CD4-positive, alpha-beta T cell treated with Interferon gamma for 1 hour (primary cell): Measurements from ENCODE around the gene RFTN1.

Source experiments
- DNase-seq: peaks from one replicate; pipeline ENCODE4 v3.0.0-alpha.2; 2020

The RFTN1 gene

DNA sequence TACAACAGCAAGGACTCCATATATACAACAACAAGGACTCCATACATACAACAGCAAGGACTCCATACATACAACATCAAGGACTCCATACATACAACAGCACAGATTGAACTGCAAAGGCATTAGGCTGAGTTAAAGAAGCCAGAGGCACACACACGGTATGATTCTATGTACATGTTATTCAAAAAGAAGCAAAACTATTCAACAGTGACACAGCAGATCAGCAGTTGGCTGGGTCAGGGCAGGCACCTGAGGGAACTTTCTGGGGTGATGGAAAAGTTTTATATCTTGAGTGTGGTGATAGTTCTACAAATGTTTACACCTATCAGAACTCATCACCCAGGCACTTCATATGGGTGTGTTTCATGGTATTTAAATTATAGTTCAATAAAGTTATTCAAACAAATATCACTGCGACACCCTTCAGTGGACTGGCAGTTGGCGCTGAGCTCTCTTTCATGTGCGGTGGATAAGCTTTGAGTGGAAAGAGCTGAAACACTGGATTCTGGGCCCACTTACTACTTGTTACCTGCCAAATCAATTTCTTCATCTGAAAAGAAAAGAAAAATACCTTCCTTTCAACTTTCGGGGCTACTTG, 28.0 kb downstream of the RFTN1 start:
- DNase-seq: no peak

DNA sequence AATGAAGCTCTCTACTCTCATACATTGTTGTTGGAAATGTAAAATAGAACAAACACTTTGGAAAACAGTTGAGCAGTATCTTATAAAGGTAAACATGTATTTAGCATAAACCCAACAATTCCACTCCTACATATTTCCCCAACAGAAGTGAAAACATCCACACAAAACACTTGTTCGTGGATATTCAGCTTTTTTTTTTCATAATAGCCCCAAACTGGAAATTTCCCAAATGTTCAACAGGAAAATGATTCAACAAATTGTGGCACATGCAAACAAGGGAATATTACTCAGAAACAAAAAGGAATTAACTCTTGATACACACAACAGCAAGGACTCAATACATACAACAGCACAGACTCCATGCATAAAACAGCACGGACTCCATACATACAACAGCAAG, 28.5 kb downstream of the RFTN1 start:
- DNase-seq: no peak

DNA sequence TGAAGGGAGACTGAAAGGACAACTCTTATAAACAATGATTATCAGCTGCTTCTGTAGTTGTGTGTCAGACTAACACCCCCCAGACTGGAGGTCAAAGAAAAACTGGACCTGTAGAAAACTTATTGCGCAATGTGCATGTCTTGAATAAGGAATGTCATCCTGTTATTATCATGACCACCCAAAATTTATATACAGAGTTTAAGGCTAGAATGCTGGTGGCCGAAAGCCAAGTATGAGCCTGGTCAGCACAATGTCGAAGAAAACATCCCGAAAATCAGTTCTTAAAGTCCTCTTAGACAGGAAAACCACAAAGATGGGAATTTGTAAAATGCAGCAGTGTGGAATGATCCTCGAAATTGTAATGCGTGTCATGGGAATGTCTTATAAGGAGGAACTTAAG, 29.3 kb downstream of the RFTN1 start:
- no peak for DNase-seq

DNA sequence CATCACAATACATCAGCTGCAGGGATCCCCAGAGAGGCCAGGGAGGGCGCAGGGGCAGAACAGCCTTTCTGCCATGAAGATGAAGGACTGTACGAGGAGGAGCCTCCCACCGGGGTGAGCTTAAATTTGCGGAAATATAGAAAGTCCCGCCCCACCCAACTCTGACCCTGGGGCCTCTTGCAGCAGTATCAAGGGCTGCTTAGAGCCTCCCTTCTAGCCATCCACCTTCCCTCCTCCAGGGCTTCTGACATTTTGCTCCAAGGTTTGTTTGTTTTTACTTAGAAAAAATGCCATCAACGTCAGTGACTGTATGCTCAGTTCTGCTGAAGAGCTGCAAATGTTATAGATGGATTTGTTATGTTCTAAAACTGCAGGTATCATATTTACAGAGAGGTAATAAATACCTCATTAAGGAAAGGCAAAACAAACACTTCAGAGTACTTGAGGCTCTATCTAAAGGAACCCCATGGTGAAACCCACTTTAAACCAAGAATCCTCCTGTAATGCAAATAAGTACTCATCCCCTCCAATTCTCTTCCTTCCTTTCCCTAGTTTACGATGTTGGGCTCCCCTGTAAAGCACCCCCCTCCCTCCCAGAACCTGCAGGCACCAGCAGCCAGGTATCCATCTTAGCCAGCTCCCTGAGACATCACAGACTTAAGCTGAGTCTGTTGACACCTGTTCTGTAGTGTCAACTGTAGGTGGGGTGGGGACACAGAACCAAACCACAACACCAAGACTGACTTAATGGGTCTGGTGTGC, 30.5 kb downstream of the RFTN1 start:
- peak; percentile 56 for DNase-seq

DNA sequence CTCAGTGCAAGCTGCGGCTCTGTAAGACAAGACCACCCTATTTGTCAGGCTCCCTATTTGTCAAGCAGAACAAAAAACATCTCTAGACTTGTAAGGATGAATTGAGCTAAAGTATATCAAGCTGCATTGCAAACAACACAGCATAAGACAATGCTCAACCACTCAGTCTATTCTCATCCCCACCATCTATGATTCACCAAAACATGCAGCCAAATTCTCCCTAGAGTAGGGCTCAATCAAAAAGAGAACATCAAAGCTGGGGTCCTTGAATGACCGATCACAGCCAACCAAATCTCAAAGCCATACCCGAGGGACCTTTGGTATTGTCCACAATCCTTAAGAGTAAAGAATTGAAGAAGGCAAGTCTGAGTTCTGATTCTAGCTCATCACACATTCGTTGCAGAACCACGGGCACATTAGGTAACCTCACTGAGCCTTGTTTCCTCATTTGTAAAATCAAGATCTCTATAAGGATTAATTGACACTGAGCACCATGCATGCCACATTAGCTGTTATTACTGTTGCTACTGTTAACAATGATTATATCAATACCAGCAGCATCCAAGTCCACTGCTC, 31.2 kb downstream of the RFTN1 start:
- DNase-seq: no peak

DNA sequence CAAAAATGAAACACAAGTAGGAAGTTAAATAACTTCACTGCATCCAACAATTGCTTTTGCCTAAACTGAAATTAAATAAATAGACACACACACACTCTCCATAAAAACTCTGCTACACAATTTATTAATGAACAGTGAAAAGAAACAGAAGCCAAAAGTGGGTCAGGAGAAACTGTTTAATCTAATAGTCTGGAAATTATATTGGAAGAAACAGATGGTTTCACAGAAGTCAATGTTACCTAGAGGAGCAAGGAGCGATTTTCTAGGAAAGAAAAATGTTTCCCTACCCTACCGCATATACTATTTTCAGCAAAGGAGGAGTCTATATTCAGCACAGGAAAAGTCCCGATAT, 32.0 kb downstream of the RFTN1 start:
- DNase-seq: no peak

DNA sequence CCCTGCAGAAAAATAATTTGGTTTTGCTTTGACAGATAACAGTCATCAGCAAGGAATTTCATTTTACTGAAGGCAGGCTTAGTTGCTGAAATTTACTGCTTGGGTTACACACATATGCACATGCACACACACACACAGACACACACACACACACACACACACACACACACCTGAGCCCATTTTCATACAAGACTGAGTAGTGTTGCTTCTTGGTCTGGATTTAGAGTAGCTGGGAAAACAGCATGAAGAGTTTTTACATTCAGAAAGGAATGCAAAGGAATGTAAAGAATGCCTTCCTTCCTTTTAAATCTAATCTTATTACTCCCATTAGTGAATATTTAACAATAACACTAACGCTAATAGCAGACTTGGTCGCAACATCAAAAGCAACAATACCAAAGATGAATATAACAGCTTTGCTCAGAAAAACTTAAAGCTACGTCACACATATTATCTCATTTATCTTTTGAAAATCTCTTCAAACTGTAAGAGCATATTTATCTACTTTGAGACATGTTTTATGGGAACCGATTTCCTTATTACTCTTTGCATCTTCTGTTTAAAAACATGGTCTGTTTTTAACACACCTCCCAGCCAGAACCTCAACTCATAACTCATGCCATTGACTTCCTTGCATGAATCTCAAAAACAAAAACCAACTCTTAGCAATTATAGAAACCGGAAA, 32.5 kb downstream of the RFTN1 start:
- DNase-seq: no peak

DNA sequence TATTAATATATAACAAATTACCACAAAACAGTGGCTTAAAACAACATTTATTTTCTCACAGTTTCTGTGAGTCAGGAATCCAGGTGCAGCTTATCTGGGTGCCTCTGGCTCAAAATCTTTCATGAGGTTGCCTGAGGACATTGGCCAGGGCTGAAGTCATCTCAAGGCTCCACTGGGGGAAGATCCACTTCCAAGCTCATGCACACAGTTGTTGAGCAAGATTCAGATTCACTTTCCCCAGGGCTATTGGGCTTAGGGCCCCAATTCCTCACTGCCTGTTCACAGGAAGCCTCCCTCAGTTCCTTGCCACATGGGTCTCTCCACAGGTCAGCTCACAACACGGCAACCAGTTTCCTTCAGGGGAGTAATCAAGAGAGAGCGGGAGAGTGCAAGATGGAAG, 35.0 kb downstream of the RFTN1 start:
- no peak for DNase-seq

DNA sequence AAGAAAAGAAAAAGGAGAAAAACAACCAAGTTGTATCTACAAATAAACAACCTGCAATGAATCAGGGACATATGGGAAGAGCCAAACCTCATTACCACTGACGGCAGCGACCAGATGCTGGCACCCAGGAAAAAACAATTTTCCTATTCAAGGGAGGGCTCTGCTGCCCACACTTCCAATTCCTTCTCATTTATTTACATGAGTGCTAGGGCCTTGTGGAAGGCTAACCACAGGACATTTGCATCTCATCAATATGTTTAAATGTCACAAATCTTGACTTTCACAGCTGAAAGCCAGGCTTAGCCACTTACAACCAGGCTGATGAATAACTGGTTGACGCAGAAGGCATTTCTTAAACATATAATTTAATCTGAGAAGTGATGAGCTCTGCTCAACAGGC, 36.0 kb downstream of the RFTN1 start:
- DNase-seq: no peak

DNA sequence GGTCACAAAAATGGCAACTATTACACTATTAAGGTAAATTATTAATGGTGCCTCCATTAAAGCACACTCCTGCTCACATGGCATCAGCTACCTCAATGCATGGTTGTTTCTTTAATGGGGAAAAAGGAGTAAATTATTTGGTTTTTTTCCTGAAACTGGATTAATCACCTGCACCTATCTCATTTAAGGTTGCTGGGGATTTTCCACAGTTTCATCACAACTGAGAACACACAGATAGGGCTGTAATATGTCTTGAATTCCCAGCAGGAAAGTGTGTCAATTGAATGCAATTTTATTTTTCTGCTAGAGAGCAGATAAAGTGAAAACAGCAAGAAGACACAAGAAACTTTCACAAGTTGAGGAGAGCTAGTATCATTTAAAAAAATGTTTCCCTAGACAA, 36.4 kb downstream of the RFTN1 start:
- no peak for DNase-seq

DNA sequence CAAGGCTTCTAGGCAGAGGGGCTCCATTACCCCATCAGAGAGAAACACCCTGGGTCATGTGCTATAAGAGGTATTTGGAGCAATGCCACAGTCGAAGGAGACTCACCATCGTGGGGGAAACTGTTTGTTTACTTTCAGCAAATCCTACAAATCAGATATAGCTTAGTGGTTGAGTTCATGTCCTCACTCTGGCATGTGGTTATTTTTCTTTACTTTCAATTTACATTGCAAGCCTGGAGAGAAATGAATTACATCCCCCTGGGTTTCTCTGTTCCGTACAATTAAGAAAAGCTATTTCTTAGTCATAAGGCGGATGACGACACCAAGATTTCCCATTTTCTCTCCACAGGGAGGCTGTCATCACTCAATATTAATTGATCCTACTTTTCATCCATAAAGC, 36.9 kb downstream of the RFTN1 start:
- no peak for DNase-seq

DNA sequence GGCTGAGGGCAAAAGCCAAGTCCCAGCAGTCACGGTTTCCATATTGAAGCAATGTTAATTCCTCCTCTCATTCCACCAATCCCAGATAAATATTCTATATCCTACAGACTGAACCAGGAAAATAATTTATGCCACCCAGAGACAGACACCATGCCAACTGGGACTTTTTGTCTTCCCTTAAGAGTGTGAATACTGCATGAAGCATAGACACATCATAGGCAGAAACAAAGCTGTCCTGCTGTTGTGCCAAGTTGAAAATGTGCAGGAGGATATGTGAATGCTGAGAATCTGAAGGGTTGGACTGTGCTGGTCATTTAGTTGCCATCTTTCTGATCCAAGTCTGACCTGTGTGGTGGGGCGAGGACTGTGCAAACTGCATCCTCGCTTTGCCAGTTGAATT, 37.7 kb downstream of the RFTN1 start:
- no peak for DNase-seq

DNA sequence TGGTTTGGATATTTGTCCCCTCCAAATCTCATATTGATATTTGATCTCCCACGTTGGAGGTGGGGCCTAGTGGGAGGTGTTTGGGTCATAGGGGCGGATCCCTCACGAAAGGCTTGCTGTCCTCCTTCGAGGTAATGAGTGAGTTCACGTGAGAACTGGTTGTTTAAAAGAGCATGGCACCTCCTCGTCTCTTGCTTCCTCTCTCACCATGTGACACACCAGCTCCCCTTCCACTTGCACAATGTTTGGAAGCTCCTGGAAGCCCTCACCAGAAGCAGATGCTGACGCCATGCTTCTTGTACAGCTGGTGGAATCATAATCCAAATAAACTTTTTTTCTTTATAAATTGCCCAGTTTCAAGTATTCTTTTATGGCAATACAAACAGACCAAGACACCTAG, 38.6 kb downstream of the RFTN1 start:
- no peak for DNase-seq

DNA sequence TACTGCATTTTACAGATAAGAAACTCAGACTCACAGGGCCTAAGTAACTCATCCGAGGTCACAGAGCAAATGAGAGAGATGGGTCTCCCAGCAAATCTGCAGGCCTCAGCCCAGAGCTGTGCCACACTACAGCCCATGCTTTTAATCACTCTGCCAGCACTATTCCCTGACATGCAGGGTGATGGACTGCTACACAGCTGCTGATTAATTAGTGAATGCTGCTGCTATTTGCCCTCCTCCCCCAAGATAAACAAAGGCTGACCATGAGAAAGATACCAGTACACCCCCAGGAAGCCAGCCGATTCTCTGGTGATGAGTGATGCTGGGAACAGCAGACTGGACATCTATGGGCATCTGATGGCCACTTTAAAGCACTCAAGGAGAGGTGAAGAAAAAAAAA, 39.3 kb downstream of the RFTN1 start:
- no peak for DNase-seq

DNA sequence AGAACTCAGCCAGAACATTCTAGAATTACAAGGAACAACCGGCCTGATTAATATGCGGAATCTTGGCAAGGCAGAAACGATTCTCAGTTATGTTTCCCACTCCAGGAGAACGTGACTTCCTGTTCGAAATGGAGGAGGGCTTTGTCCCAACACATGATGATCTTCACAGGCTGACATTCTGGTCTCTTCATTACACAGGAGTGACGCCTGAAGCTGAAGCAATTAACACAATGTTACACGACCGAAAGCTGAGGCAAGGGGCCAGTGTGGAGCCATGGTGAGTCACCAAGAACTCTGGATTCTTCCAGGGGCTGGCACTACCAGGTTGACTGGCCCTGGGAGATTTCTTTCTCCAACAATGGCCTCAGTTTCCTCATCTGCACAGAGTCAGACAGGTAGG, 40.9 kb downstream of the RFTN1 start:
- DNase-seq: no peak

DNA sequence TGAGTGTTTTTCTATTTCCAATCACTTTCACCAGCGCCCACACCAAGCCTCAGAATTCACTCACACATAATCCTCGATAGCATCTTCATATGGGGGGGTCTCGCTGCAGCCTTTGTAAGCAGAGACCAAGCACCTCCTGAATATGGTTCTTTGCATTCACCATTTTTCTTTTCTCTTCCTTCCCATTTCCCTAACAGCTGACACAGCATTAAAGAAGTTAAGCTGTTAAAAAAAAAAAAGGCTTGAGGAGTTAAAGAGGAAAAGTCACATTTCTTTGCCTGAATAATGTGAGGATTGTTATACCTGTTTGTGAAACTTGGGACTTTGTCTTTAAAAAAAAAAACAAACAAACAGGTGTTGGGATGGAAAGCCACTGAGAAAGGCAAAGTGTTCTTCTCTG, 41.6 kb downstream of the RFTN1 start:
- no peak for DNase-seq

DNA sequence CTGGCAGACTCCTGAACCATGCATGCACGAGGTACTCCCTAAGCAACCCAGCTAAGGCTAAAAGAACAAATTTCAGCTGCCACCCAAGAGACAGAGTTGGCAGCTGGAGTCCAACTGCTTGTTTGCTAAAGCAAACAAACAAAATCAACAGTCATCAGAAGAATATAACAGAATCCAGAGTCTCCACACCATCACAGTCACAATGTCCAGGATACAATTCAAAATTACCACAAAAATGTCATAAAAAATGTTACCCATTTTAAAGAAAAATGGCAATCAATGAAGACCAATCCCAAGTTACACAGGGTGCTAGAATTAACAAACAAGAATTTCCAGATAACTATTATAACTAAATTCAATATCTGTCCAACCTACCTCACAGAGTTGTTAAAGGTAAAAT, 42.9 kb downstream of the RFTN1 start:
- no peak for DNase-seq

DNA sequence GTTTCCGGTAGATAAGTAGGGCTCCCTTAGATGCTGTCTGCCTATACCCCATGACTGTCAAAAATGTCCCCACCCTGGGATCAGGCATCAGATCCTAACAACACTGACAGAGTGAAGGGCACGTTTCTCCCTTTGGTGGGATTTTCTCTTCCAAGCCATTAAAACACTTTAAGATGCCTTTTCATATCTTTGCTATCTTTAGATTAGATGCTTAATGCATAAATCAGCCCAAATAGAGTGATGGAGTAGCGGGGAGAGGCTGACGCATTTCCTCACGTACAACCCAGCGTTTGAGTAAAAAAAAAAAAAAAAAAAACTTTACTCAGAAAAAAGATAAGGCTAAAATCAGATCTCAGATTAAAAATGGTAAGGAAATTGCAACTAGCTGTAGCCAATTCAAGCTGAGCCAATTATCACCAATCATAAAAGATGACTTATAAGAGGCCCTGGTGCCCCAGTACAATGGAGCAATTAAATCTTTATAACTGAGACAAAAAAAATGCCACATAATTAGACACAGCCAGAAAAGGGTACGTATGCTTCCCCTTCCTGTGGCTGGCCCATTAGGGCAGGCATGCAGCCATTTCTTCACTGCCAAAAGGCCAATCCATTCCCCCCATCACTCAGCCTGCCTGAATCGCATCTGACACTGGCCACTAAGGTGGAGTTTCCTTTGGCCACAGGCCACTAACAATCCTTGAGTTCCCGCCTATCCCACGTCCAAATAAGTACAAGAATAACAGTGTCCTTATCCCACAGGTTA, 45.0 kb downstream of the RFTN1 start:
- no peak for DNase-seq

DNA sequence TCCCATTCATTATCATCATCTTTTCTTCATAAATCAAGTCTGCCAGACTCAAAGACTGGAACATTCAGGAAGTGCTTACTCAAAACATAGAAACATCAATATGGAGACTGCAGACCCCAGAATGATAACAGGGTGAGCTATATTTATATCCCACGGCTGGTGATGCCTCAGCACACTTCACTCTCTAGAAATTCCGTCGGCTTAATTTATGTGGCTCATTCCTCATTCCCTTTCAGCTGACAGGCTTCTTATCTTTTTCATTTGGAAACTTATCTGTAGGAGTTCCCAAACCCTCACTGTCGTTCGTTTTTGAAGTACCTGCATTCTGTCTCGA, 45.5 kb downstream of the RFTN1 start:
- DNase-seq: no peak

DNA sequence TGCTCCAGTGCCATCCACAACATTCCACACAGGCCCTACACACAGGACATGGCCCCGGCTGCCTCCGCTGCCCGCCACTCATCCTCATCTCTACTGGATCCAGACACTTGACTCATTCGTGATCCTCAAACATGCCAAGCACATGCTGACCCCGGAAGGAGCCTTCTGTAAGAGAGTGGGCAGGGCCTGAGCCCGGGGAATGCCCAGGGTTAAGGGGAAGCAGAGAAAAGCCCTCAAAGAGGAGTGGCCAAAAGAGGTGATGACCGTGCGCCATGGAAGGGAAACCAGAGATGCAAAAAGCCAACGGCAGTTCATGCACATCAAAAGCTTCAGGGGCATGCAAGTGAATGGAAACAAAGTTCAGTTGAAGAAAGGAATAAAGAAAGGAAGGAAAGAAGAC, 46.1 kb downstream of the RFTN1 start:
- peak; percentile 68 for DNase-seq

DNA sequence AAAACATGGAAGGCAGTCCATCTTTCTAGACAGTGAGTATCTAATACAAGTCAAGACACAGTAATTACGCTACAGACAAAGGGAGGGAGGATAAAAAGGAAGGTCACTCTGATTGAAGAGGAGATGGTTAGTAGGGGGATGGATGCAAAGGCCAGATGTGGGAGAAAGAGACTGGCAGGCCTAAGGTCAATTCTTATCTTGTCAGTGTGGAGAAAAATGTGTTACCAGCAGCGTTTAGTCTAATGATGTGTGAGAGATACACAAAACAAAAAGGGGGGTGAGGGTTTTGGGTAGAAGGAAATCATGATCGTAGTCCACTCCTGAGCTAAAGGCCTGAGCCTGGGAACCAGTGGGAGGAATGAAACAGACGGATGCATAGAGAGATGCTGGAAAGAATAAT, 46.7 kb downstream of the RFTN1 start:
- no peak for DNase-seq

DNA sequence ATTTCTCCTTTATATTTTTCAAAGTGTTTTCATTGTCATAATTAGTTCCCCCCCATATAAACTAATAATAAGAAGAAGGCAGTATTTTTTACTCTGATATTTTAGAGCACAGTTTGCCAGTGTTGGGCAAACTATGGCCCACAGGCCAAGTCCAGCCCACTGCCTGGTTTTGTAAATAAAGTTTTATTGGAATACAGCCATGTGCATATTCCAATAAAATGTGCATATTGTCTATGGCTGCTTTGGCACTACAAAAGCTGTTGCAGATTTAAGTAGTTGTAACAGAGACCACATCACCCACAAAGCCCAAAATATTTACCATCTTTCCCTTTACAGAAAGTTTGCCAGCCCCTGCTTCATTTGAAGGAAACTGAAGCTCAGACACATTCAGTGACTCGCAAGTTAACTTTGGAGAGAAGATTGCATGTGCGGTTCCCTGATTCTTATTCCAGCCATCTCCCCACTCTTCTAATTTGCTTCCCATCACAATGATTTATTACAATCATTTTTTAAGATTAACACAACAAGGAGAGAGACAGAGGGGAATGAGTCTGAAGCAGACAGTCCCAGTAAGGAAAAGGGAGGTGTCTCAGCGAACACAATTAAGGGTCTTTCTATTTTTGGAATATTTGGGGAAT, 48.9 kb downstream of the RFTN1 start:
- no peak for DNase-seq

DNA sequence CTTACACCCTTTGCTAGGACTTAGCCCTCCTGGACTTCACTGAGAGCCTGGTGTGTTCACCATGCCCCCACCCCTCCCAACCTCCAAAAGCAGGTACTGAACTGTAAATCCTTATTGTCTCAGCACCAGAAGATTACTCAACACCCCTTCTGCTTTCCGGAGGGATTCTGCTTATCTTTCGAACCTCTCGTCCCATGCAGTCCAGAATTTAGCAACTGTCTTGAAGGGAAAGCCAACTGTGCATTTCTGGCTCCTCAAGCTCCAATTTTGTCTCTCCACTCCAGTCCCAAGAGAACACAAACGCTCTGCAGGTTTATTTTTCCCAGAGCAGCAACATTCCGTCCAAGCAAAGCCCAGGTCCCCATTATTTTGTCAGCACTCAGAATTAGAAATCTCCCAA, 49.6 kb downstream of the RFTN1 start:
- DNase-seq: no peak
